ENCODE measurements around the gene CMTR2. TPM values are rescaled to one million over a fixed set of nuclear protein-coding genes. Genes with fewer than 3 reads are reported as not detected.
A peak's percentile ranks its signal among the peaks of the same experiment; 100 is the strongest.
"Not testable (repeated sequence)": the region's sequence is repeated elsewhere in the genome, so short reads cannot be mapped to it uniquely, and the experiment has no call there.

Gene CMTR2
- total and polyA plus RNA-seq, 12 donors = 7.8 to 34.1 (median 18.5) TPM

DNA sequence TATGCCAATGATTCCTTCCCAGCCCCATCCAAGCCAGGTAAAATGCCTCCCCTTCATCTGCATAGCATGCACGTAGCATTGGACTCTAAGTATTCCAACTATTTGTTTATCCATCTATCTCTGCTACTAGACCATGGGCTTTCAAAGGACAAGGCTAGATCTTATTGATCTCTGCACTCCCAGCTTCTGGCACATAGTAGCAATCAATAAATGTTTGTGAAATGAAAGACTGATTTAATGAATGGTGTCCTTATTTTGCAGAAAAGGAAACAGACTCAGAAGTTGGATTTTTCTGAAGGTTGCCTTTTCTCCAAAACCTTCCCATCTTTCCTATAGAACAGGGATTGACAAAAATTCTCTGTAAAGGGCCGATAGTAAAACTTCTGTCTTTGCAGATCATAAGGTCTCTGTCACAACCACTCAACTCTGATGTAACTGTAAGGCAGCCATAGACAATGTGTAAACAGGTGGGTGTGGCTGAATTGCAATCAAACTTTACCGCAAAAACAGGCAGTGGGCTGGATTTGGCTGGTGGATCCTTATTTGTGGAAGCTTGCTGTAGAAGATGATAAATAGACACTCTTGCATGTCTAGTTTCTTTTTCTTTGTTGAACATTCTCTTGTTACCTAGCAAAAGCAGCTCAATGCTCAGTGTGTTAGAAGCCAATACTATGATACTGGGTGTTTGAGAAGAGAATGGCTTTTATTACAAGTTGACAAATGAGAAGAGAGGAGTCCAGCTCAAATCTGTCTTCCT, 7.6 kb upstream of the CMTR2 start:
- H3K27ac ChIP-seq = no peak overlapping the region
- H3K36me3 ChIP-seq (replicated peaks in 1 of 2) = no peaks in the 10 kb centered on the region
- no peaks in the 10 kb centered on the region for H3K9me3 ChIP-seq (replicated peaks in 1 of 3)
- H3K27me3 ChIP-seq = peaks cover 9% of the 10 kb centered on the region
- whole genome bisulfite sequencing, 4 donors = 52 to 71% (median 66%) methylated on average over 3 of the region's 3 CpGs
- no peak for DNase-seq
- intact Hi-C loops (cut with DNase I) = no loop called here
- TF ChIP-seq, protein P1, sequence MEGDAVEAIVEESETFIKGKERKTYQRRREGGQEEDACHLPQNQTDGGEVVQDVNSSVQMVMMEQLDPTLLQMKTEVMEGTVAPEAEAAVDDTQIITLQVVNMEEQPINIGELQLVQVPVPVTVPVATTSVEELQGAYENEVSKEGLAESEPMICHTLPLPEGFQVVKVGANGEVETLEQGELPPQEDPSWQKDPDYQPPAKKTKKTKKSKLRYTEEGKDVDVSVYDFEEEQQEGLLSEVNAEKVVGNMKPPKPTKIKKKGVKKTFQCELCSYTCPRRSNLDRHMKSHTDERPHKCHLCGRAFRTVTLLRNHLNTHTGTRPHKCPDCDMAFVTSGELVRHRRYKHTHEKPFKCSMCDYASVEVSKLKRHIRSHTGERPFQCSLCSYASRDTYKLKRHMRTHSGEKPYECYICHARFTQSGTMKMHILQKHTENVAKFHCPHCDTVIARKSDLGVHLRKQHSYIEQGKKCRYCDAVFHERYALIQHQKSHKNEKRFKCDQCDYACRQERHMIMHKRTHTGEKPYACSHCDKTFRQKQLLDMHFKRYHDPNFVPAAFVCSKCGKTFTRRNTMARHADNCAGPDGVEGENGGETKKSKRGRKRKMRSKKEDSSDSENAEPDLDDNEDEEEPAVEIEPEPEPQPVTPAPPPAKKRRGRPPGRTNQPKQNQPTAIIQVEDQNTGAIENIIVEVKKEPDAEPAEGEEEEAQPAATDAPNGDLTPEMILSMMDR (IDR thresholded peaks at IDR 0.05) = no peak
- TF ChIP-seq POLR2A (IDR thresholded peaks at IDR 0.05) = no peak
- no peaks in the 10 kb centered on the region for H3K4me1 ChIP-seq (replicated peaks in 1 of 2)
- no peak overlapping the region for H3K4me3 ChIP-seq

DNA sequence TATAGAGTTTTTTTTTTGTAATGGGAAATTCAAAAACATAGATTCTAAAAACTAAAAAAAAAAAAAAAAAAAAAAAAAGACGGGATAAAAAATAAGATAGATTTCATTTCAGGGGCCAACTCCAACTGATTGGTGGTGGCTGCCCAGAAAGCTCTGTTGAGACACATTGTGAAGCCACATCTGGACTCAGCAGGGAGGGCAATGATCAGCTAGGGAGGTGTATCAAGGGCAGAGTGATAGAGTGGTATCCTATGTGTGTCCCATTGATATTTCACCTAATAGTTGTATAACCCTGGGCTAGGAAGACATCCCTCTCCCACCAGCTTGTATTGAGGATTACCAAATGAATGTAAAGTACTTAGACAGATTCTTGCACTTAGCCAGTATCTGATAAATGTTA, 6.7 kb upstream of the CMTR2 start:
- TF ChIP-seq, protein P1 (IDR thresholded peaks at IDR 0.05) = no peak
- TF ChIP-seq POLR2A (IDR thresholded peaks at IDR 0.05) = no peak
- intact Hi-C loops (cut with DNase I) = no loop called here
- WGBS, 4 donors = 68 to 75% (median 72%) methylated on average over 1 of the region's 1 CpG

GRCh38 chr16:71293919-71294318, 4.7 kb upstream of the CMTR2 start:
- DNase-seq = no peak
- no peak overlapping the region for H3K4me3 ChIP-seq
- WGBS, 4 donors = 13 to 35% (median 29%) methylated on average over 1 of the region's 1 CpG
- H3K27me3 ChIP-seq = peaks cover 6% of the 10 kb centered on the region
- H3K4me1 ChIP-seq (replicated peaks in 1 of 2) = peaks cover 0 to 3% of the 10 kb centered on the region in 2 donors
- intact Hi-C loops (cut with DNase I) = no loop called here
- no peaks in the 10 kb centered on the region for H3K36me3 ChIP-seq (replicated peaks in 1 of 2)
- no peaks in the 10 kb centered on the region for H3K9me3 ChIP-seq (replicated peaks in 1 of 3)
- H3K27ac ChIP-seq = no peak overlapping the region
- TF ChIP-seq, protein P1 (IDR thresholded peaks at IDR 0.05) = no peak
- no peak for TF ChIP-seq POLR2A (IDR thresholded peaks at IDR 0.05)

More for the DNA sequence above, 6.7 kb upstream of the CMTR2 start:
- no peak overlapping the region for H3K27ac ChIP-seq
- H3K4me1 ChIP-seq (replicated peaks in 1 of 2) = no peaks in the 10 kb centered on the region
- no peaks in the 10 kb centered on the region for H3K36me3 ChIP-seq (replicated peaks in 1 of 2)
- H3K4me3 ChIP-seq = no peak overlapping the region
- H3K27me3 ChIP-seq = peaks cover 9% of the 10 kb centered on the region
- no peaks in the 10 kb centered on the region for H3K9me3 ChIP-seq (replicated peaks in 1 of 3)
- DNase-seq = no peak

DNA sequence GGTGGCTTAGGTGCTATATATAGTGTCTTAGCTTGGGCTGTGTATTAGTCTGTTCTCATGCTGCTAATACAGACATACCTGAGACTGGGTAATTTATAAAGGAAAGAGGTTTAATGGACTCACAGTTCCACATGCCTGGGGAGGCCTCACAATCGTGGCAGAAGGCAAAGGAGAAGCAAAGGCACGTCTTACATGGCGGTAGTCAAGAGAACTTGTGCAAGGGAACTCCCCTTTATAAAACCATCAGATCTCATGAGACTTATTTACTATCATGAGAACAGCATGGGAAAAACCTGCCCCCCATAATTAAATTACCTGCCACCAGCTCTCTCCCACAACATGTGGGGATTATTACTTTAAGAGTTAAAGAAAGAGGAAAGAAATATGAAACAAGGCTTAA, 2.9 kb upstream of the CMTR2 start:
- H3K4me3 ChIP-seq; H3K36me3 ChIP-seq (replicated peaks in 1 of 2); H3K27ac ChIP-seq; DNase-seq; H3K27me3 ChIP-seq; H3K9me3 ChIP-seq (replicated peaks in 1 of 3); intact Hi-C loops (cut with DNase I): not testable (repeated sequence)
- 52 to 80% (median 72%) methylated on average over 3 of the region's 3 CpGs for WGBS, 4 donors
- peaks cover 14 to 15% of the 10 kb centered on the region in 2 donors for H3K4me1 ChIP-seq (replicated peaks in 1 of 2)

- Histone ChIP-seq H3K9me3 (replicated peaks in 1 of 3) (no peaks in the 10 kb centered on the region), H3K4me3 (peak overlapping the region in 2 of 4 donors; percentile 74 to 88), H3K4me1 (replicated peaks in 1 of 2) (peaks cover 14 to 15% of the 10 kb centered on the region in 2 donors), H3K36me3 (replicated peaks in 1 of 2) (peaks cover 0 to 9% of the 10 kb centered on the region in 2 donors), H3K27ac (peak overlapping the region in 3 of 5 donors; percentile 81 to 96 (median 90)), H3K27me3 (peaks cover 6% of the 10 kb centered on the region)
- no peak for DNase-seq
- no peak for TF ChIP-seq POLR2A (IDR thresholded peaks at IDR 0.05)
- TF ChIP-seq, protein P1 (IDR thresholded peaks at IDR 0.05) = no peak
- WGBS, 4 donors = 11 to 21% (median 16%) methylated on average over 2 of the region's 2 CpGs
- intact Hi-C loops (cut with DNase I) = no loop called here
These were observed 495 bp upstream of the CMTR2 start for GRCh38 chr16:71289732-71290062.
